NCI-H2107 treated with DMSO at 0.1 percent for 48 hours (cell line): ENCODE results near the gene NOXRED1.

Experiments used
- DNase-seq: peaks from one replicate; lab custom pipeline; 2025; ENCODE audit not compliant: unreplicated experiment; lab: John Stamatoyannopoulos, UW

The NOXRED1 gene

GRCh38 chr14:77347751-77348150, 75.6 kb downstream of the NOXRED1 start:
- no peak for DNase-seq

GRCh38 chr14:77346495-77346894, 76.8 kb downstream of the NOXRED1 start:
- no peak for DNase-seq

- DNase-seq: peak; percentile 52
Observed at GRCh38 chr14:77344377-77344996, 78.8 kb downstream of the NOXRED1 start.
